OCI-LY1 (cell line): ENCODE data around the gene TGFBR3L.
A peak's percentile ranks its signal among the peaks of the same experiment; 100 is the strongest.

ENCODE experiments used
- H2AFZ ChIP-seq: fragments of 200-600 bp; sonication (generic), shearing (Covaris generic); 2 replicates; pipeline ENCODE4 v1.6.0; 2014; ENCODE audit warnings: antibody characterized with exemption, mild to moderate bottlenecking, low read length
- H3F3A ChIP-seq: fragments of 200-600 bp; sonication (generic), shearing (Covaris generic); 2 replicates; pipeline ENCODE4 v1.6.0; 2014; ENCODE audit warnings: mild to moderate bottlenecking, antibody characterized with exemption, low read length, moderate library complexity; ENCODE audit not compliant: insufficient read depth
- H3K27ac ChIP-seq: fragments of 200-600 bp; sonication (generic); 2 replicates; pipeline ENCODE4 v1.5.1; 2014; ENCODE audit warnings: low read length, mixed run types, mild to moderate bottlenecking, low read depth; ENCODE audit not compliant: poor library complexity, severe bottlenecking
- H3K27me3 ChIP-seq: fragments of 200-600 bp; sonication (generic); 2 replicates; pipeline ENCODE4 v1.6.0; 2014; ENCODE audit warnings: antibody characterized with exemption, mild to moderate bottlenecking, low read length, moderate library complexity; ENCODE audit not compliant: insufficient read depth
- H3K36me3 ChIP-seq: fragments of 200-600 bp; sonication (generic); 2 replicates; pipeline ENCODE4 v1.6.1; 2014; ENCODE audit warnings: mild to moderate bottlenecking, antibody characterized with exemption, low read length, moderate library complexity, mixed read lengths; ENCODE audit not compliant: insufficient read depth
- H3K4me1 ChIP-seq: fragments of 200-600 bp; sonication (generic); 2 replicates; pipeline ENCODE4 v1.5.1; 2014; ENCODE audit warnings: mild to moderate bottlenecking, low read length, moderate library complexity; ENCODE audit not compliant: insufficient read depth, severe bottlenecking
- H3K4me2 ChIP-seq: fragments of 200-600 bp; sonication (generic), shearing (Covaris generic); 2 replicates; pipeline ENCODE4 v1.6.1; 2014; ENCODE audit warnings: low read length
- H3K4me3 ChIP-seq: fragments of 200-600 bp; sonication (generic); 2 replicates; pipeline ENCODE4 v1.5.1; 2014; ENCODE audit warnings: low read length, low read depth, mild to moderate bottlenecking, mixed read lengths; ENCODE audit not compliant: poor library complexity, severe bottlenecking
- H3K79me2 ChIP-seq: fragments of 200-600 bp; shearing (Covaris generic); 2 replicates; pipeline ENCODE4 v1.6.1; 2016; ENCODE audit warnings: mixed run types, low read length, mixed read lengths; ENCODE audit not compliant: insufficient read depth
- H3K9ac ChIP-seq: fragments of 200-600 bp; sonication (generic), shearing (Covaris generic); 2 replicates; pipeline ENCODE4 v1.6.1; 2014; ENCODE audit warnings: mild to moderate bottlenecking, low read length, mixed read lengths
- H3K9me2 ChIP-seq: fragments of 200-600 bp; sonication (generic), shearing (Covaris generic); 2 replicates; pipeline ENCODE4 v1.6.1; 2014; ENCODE audit warnings: low read depth, mild to moderate bottlenecking, low read length, mixed read lengths
- H3K9me3 ChIP-seq: fragments of 200-600 bp; shearing (Covaris generic); 2 replicates; pipeline ENCODE4 v1.6.1; 2014; ENCODE audit warnings: low read length, mixed read lengths
- H4K20me1 ChIP-seq: fragments of 200-600 bp; sonication (generic), shearing (Covaris generic); 2 replicates; pipeline ENCODE4 v1.6.0; 2016; ENCODE audit warnings: mild to moderate bottlenecking, low read length; ENCODE audit not compliant: insufficient read depth
- CTCF ChIP-seq: fragments of 200-600 bp; sonication (generic), shearing (Covaris generic); IDR thresholded peaks from 2 replicates; pipeline ENCODE4 v1.5.1; 2017; ENCODE audit warnings: mild to moderate bottlenecking, antibody characterized with exemption, low read length, moderate library complexity, mixed read lengths
- EZH2 ChIP-seq: fragments of 200-600 bp; sonication (generic), shearing (Covaris generic); IDR thresholded peaks from 2 replicates; pipeline ENCODE4 v1.8.0; 2017; ENCODE audit warnings: borderline replicate concordance, mixed run types, mild to moderate bottlenecking, antibody characterized with exemption, low read length, moderate library complexity, mixed read lengths

TGFBR3L gene

GRCh38 chr19:7874076-7874896, 40.3 kb upstream of the TGFBR3L start, which contains the start of gene PRR36:
TSS of gene PRR36 (minus strand) at chr19:7874390. CDS start at chr19:7873689, 701 bp downstream.
- H4K20me1 ChIP-seq: no peaks in the 10 kb centered on the region
- peaks cover 5% of the 10 kb centered on the region for H3K4me1 ChIP-seq
- H3K9ac ChIP-seq: no peak within 1 kb of the TSS
- H3K36me3 ChIP-seq: no peaks in the 10 kb centered on the region
- no peaks in the 10 kb centered on the region for H3K9me2 ChIP-seq
- no peaks in the 10 kb centered on the region for H3K9me3 ChIP-seq
- no peak within 1 kb of the TSS for H2AFZ ChIP-seq
- no peaks in the 10 kb centered on the region for H3K79me2 ChIP-seq
- TF ChIP-seq CTCF (no peak), EZH2 (no peak)
- 0 out of 2 replicates have a peak, but pooled peaks cover 3% of the 10 kb centered on the region for H3F3A ChIP-seq
- peak within 1 kb of the TSS; percentile 38; the same call in 1 of the 2 replicates for H3K4me2 ChIP-seq
- H3K27me3 ChIP-seq: no peaks in the 10 kb centered on the region
- H3K4me3 ChIP-seq: peak within 1 kb of the TSS; percentile 31
- no peak within 1 kb of the TSS for H3K27ac ChIP-seq

- H3F3A ChIP-seq: 0 out of 2 replicates have a peak, but pooled peaks cover 3% of the 10 kb centered on the region
- H3K4me2 ChIP-seq: peak overlapping the region; percentile 38; the same call in 1 of the 2 replicates
- no peaks in the 10 kb centered on the region for H4K20me1 ChIP-seq
- no peak overlapping the region for H2AFZ ChIP-seq
- H3K4me1 ChIP-seq: peaks cover under 1% of the 10 kb centered on the region
- TF ChIP-seq EZH2: no peak
- TF ChIP-seq CTCF: no peak
- H3K27me3 ChIP-seq: no peaks in the 10 kb centered on the region
- H3K9ac ChIP-seq: no peak overlapping the region
- H3K79me2 ChIP-seq: no peaks in the 10 kb centered on the region
- no peaks in the 10 kb centered on the region for H3K9me3 ChIP-seq
- no peak overlapping the region for H3K27ac ChIP-seq
- no peaks in the 10 kb centered on the region for H3K36me3 ChIP-seq
- no peaks in the 10 kb centered on the region for H3K9me2 ChIP-seq
- peak overlapping the region; percentile 21 for H3K4me3 ChIP-seq
Measured at GRCh38 chr19:7874897-7875273, 39.7 kb upstream of the TGFBR3L start.

DNA sequence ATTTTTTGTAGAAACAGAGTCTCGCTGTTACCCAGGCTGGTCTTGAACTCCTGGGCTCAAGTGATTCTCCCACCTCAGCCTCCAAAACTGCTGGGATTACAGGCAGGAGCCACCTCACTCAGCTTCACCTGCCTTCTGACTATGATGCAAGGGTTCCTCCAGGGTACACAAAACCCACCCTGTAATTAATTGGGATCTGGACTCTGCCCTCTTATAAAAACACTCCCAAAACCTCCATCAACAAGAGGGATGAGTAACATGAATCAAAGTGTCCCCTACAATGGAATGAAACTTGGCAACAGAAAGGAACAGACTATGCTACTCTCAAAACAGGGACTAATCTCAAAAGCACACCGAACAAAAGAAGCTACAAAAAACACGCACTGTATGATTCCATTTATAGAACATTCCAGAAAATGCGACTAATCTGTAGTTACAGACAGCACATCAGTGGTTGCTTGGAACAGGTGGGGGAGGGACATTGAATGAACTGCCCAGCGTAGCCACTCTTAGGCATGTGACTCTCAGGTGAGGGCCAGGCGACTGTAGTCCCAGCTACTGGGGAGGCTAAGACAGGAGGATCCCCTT, 37.3 kb upstream of the TGFBR3L start:
- H2AFZ ChIP-seq: no peak overlapping the region

More for the DNA sequence above, 37.3 kb upstream of the TGFBR3L start:
- no peaks in the 10 kb centered on the region for H3K9me3 ChIP-seq
- H3K9me2 ChIP-seq: no peaks in the 10 kb centered on the region
- no peaks in the 10 kb centered on the region for H3K4me1 ChIP-seq
- no peak overlapping the region for H3K9ac ChIP-seq
- TF ChIP-seq CTCF (no peak), EZH2 (no peak)
- no peaks in the 10 kb centered on the region for H4K20me1 ChIP-seq
- no peaks in the 10 kb centered on the region for H3K79me2 ChIP-seq
- no peak overlapping the region for H3K4me2 ChIP-seq
- no peak overlapping the region for H3K4me3 ChIP-seq
- no peaks in the 10 kb centered on the region for H3F3A ChIP-seq
- H3K36me3 ChIP-seq: no peaks in the 10 kb centered on the region
- H3K27ac ChIP-seq: no peak overlapping the region
- H3K27me3 ChIP-seq: no peaks in the 10 kb centered on the region
